ENCODE measurements around the gene TIE1.

GRCh38 chr1:43322506-43322905 is 21.7 kb downstream of the TIE1 start:
- TF ChIP-seq CTCF (IDR thresholded peaks at IDR 0.05): no peak
- no peak for TF ChIP-seq POLR2A (IDR thresholded peaks at IDR 0.05)
- no peak for TF ChIP-seq POLR2AphosphoS5 (IDR thresholded peaks at IDR 0.05)
- no peak for TF ChIP-seq EP300 (IDR thresholded peaks at IDR 0.05)

Data from gastroesophageal sphincter (tissue), 3 donors.